Left renal pelvis (tissue), 4 donors: ENCODE data around the gene CAMSAP1. TPM values are rescaled to one million over a fixed set of nuclear protein-coding genes. Genes with fewer than 3 reads are reported as not detected.

Experiments used
- DNase-seq, 4 donors: peaks; one replicate each; pipeline ENCODE4 v3.0.0-alpha.2; 2013; ENCODE audit warnings: low read depth in 4 of 4, low spot score in 3 of 4
- polyA plus RNA-seq, 4 donors: library from polyadenylated mRNA; unstranded; fragments of 120-200 nt; gene quantifications; one replicate each; pipeline ENCODE4 v1.2.1, GENCODE V29; 2013; ENCODE audit not compliant: insufficient read length in 4 of 4

CAMSAP1 gene
- polyA plus RNA-seq, 4 donors, result 23.2 to 27.7 (median 24.5) TPM

- no peak for DNase-seq
Measured at GRCh38 chr9:135783540-135784245, 123.7 kb downstream of the CAMSAP1 start.

DNA sequence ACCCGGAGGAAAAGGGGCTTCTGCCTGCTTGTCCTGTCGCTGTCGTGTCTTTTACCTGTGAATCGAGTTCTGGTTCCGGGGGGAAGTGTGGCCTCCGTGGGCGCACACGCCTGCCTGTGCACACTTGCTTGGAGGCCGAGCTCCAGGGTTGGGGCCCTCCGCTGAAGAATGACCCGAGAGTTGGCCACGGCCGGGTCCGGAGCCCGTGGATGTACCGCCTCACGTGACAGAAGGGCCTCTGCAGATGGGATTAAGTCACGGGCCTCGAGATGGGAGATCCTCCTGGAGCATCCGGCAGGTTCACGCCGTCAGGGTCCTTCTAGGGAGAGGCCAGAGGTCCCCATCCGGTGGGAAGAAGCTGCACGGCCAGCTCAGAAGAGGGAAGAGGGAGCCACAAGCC, 124.4 kb downstream of the CAMSAP1 start:
- DNase-seq, result no peak

- DNase-seq, result no peak
Measured at GRCh38 chr9:135780626-135781025, 126.7 kb downstream of the CAMSAP1 start.

GRCh38 chr9:135780086-135780485, 127.3 kb downstream of the CAMSAP1 start:
- no peak for DNase-seq

DNA sequence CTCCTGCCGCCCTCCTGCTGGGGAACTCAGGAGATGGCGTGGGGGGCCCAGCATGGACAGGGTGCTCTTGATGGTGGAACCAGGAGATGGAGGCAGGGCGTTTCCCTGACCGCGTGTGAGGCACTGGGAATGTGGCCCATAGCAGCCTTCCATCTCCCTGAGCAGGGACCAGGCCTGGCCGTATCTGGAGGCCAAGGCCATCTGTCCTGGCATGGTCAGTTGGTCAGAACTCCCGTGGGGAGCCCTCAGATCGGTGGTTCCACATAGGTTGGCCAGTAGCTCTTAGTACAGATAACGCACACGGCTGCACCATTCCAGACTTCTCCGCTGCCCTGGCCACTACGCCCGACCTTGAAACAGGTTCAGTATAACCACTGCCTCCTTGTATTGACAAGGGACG, 127.8 kb downstream of the CAMSAP1 start:
- no peak for DNase-seq

DNA sequence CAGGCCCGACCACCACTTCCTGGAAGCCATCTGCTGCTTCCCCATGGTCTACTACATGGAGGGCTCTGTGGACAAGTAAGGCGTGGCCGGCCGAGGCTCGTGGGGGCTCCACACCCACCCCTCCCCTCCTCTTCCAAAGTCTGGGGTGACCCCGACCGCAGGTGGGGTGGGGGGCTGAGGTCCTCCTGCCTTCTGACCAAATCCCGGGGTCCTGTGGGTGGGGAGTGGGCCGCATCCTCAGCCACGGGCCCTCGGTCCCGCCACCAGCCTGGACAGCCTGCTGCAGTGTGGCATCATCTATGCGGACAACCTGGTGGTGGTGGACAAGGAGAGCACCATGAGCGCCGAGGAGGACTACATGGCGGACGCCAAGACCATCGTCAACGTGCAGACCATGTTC, 128.9 kb downstream of the CAMSAP1 start:
- no peak for DNase-seq

DNA sequence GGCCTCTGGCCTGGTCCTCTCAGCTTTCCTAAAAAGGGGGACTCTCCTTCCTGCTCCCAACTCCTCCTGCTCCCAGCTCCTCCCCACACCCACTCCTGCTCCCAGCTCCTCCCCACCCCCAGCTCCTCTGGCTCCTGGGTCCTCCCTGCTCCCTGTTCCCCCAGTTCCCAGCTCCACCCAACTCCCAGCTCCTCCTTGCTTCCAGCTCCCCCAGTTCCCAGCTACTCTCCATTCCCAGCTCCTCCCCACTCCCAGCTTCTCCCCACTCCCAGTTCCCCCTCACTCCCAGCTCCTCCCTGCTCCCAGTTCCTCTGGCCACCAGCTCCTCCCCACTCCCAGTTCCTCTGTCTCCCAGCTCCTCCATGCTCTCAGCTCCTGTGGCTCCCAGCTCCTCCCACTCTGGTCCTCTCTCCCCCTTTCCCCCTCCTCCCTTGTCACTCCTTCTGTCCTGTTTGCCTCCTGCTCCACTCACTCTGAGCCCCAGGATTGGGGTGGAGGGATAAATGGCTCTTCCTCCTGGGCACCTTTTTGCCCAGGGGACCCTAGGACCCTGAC, 129.6 kb downstream of the CAMSAP1 start:
- DNase-seq, result no peak

DNA sequence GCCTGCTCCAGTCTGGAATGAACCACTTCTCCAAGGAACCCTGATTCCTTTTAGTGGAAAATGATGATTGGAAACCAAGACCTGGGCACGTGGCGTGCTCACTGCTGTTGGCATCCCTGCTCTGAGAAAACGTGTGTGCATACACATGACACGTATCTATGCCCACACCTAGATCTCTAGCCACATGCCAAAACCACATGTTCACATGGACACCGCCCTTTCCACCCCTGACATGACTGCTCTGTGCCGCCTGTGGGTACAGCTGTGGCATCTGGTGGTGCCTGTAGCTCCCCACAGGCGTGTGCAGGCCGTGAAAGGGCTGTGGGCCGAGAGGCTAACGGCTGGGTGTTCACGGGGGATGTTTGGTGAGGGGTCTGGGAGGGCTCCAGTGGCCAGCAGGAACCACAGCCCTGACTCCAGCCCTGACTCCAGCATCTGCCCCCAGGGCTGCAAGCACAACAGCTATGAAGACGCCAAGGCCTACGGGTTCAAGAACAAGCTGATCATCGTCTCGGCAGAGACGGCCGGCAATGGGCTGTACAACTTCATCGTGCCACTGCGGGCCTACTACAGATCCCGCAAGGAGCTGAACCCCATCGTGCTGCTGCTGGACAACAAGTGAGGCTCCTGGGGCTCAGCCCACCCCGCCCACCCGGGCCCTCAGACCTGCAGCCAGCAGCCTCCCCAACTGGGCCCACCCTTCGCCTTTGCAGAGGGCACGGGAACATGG, 130.3 kb downstream of the CAMSAP1 start:
- no peak for DNase-seq

DNA sequence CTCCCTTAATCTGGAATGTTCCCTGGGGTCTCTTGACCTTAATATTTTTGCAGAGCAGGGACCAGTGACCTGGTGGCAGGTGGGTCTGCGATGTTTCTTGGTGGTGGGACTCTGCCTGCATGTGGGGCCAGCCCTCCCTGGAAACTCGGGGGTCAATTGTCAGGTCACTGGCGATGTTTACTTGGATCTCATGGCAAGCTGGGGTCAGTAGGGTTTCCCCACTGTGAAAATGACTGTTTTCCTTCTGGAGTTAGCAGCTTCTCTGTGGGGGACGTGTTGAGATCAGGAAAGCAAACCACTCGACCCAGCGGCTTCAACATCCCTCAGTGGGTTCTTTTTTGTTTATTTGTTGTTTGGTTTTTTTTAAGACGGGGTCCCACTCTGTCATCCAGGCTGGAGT, 131.4 kb downstream of the CAMSAP1 start:
- no peak for DNase-seq

GRCh38 chr9:135774794-135775525, 132.4 kb downstream of the CAMSAP1 start:
- no peak for DNase-seq

GRCh38 chr9:135774239-135774747, 133.1 kb downstream of the CAMSAP1 start:
- DNase-seq, result no peak

DNA sequence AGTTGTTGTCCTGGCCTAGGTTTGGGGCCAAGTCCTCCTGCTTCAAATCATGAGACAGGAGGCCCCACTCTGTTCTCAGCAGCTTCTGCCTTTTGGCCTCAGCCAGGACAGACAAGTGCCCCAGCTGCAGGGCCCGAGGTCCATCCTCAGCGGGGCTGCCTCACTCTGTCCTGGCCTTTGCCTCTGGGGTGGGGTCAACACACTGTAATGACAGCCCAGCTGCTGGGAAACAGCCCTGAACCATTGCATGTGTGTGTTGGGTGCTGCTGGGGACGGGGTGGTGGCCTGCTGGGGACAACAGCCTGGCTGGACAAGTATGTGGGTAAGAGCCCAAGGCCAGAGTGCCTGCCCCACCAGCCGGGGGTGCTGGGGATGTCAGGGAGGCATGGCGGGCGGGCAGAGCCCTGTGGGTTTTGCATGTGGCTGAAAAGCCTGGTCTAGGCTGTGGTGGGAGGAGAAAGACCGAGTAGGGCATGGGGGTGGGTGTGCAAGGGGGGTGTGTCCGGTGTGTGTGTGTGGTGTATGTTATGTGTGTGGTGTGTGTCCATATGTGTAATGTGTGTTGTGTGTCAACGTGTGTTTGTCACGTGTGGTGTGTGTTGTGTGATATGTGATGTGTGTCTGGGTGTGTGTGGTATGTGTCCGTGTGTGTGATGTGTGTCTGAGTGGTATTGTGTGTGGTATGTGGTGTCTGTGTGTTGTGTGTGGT, 133.7 kb downstream of the CAMSAP1 start:
- no peak for DNase-seq

- no peak for DNase-seq
Measured at GRCh38 chr9:135772702-135773493, 134.4 kb downstream of the CAMSAP1 start.

GRCh38 chr9:135772056-135772646, 135.2 kb downstream of the CAMSAP1 start:
- DNase-seq, result no peak

- no peak for DNase-seq
Measured at GRCh38 chr9:135771401-135772051, 135.8 kb downstream of the CAMSAP1 start.

- DNase-seq, result no peak
Measured at GRCh38 chr9:135770771-135771170, 136.6 kb downstream of the CAMSAP1 start.

DNA sequence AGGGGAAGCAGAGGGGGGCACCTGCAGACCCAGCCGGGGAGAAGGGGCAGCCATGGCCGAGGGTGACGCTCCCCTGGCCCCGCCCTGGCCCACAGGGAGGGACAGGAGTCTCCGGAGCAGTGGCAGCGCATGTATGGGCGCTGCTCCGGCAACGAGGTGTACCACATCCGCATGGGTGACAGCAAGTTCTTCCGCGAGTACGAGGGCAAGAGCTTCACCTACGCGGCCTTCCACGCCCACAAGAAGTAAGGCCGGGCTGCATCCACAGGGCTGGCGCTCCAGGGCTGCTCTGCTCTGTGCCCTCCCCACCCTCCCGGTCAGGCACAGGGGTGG, 137.2 kb downstream of the CAMSAP1 start:
- DNase-seq, result no peak

- DNase-seq, result no peak
Measured at GRCh38 chr9:135769489-135770202, 137.7 kb downstream of the CAMSAP1 start.
